AG08396 (cell line): ENCODE results near the gene GALNT18.

ENCODE experiments used
- DNase-seq: peaks from one replicate; pipeline ENCODE4 v3.0.0; 2012; ENCODE audit warnings: low spot score, mixed read lengths

GALNT18 gene

DNA sequence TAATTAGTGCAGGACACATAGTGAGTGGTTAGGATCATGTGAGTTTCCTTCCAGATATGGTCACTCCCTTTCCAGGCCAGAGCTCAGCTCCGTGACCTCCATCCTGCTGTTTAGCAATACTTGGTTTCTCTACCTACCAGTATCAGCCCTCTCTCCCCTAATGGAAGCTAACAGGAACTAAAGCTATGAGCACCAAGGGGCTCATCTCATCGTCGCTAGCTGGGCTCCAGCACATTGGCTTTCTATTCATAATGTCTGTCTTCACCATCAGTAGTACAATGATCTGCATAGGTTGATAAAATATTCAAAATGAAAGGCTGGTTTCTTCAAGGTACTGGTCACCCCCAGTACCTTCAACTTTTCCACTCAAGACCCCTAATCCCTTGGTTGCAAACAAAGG lies 2.4 kb upstream of the GALNT18 start:
- DNase-seq = no peak

DNA sequence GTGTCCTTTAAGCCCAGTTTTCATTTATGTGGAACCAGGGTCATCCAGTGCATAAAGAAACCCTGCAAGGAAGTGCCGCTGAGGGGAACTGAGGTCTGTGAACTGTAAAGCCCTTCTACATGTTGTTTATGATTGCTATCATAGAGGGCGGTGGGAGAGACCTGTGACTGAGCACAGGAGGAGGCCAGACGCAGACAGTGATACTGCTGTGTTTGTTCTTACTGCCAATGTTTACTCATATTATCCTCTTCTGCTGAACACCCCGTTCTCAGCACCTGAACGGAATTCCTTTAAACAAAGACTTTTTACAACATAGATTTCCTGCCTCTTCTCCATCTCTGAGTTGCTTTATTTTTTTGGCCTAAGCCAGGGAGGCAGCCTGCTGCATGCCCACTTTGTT lies 967 bp upstream of the GALNT18 start:
- no peak for DNase-seq

GRCh38 chr11:11622340-11622706 lies 518 bp upstream of the GALNT18 start:
- no peak for DNase-seq

GRCh38 chr11:11620921-11621572 lies 758 bp downstream of the GALNT18 start:
- peak; percentile 35 for DNase-seq

DNA sequence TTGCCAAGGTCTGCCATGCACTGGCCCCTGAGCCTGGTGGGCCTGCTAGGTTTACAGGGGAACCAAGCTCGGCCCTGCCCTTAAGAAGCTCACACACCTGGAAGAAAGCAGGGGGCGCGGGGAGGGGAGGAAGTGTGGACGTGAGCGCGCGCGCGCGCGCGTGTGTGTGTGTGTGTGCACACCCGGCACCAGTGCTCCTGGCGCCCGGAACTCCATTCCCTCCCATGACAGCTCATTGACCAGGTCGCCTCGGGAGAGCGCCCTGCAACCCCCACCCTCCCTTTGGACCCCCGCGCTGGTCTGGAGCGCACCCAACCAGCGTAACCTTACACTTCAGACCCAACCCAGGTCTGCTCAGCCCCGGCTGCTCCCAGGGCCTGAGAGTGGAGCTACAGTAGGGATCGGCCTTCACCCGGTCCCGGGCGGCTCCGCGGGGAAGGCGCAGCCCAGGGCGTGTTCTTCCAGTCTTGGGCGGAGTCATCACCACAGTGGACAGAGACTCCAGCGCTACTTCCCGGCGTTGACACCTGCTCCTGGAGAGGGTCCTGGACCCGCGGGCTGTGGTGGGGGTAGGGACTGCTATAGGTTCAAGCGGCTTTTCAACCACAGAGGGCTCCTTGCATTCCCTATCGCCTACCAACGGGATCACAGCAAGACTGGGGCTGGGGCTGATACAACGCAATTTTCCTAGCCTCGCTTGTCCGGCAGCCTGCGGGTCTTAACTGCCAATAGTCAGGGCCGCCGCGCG lies 1.5 kb downstream of the GALNT18 start:
- peak; percentile 67 for DNase-seq

- no peak for DNase-seq
These were observed 2.8 kb downstream of the GALNT18 start for GRCh38 chr11:11618973-11619435.

GRCh38 chr11:11615086-11615485 lies 6.7 kb downstream of the GALNT18 start:
- DNase-seq = no peak

- no peak for DNase-seq
These were observed 9.4 kb downstream of the GALNT18 start for GRCh38 chr11:11612439-11612838.

DNA sequence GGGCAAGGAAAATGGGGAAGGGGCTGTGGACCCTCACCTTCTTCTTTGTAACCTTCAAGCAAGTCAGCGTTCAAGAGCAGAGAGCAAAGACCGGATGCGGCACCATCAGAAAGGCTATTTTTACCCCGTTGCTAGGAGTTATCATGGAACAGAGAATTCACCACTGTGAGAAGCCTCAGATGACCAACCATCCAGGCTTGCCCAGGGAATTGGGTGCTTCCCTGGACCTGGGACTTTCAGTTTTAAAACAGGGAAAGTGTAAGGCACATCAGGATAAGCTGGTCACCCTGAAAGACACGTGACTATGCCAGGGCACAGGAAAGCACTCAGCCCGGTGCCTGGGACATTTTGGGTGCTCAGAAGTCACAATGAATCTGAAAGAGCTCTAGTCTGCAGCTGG lies 10.4 kb downstream of the GALNT18 start:
- DNase-seq = peak; percentile 41

GRCh38 chr11:11608783-11609232 lies 13.0 kb downstream of the GALNT18 start:
- DNase-seq = peak; percentile 41

GRCh38 chr11:11607772-11608171 lies 14.0 kb downstream of the GALNT18 start:
- no peak for DNase-seq

DNA sequence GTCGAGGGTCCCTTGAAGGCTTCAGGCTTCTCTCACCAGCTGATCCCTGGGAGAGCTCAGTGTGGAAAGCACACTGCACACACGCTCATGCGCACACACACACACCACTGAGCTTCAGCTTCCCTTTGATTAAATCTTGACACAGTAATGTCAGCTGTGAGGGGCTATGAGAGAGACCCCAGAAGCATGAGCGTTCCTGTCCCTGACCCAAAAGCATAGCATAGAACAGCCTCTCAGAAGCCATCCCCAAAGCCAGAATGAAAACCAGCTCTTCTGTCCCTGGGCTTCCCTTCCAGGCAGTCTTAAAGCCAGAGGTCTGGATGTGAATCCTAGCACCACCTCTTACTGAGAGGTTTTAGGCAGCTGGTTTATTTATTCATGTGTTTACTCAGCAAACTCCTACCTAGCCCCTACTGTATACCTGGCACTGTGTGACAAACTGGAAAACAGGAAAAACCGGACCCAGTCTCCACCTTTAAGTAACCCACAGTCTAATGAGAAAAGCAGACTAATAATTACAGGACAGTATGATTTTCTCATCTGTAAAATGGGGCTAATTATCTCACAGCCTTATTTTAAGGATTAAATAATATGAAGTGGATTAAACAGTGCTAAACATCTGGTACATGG lies 15.9 kb downstream of the GALNT18 start:
- DNase-seq = no peak

DNA sequence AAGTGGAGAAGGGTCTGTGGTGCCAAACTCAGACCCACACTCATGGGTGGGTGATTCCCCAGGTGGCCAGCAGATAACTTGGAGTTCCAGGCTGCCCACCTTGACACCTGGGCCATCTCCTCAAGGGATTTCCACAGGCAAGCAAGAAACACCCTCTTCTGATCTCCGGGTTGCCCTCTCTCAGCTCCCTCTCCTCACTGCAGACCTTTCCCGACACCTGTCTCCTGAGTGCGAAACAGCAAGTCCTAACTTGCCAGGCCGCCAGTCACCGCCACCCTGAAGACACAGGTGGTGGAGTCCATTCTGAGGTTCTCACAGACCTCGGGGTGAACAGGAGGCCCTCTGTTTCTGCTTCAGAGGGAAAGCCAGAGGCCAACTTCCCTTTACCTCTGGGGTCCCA lies 16.6 kb downstream of the GALNT18 start:
- no peak for DNase-seq

DNA sequence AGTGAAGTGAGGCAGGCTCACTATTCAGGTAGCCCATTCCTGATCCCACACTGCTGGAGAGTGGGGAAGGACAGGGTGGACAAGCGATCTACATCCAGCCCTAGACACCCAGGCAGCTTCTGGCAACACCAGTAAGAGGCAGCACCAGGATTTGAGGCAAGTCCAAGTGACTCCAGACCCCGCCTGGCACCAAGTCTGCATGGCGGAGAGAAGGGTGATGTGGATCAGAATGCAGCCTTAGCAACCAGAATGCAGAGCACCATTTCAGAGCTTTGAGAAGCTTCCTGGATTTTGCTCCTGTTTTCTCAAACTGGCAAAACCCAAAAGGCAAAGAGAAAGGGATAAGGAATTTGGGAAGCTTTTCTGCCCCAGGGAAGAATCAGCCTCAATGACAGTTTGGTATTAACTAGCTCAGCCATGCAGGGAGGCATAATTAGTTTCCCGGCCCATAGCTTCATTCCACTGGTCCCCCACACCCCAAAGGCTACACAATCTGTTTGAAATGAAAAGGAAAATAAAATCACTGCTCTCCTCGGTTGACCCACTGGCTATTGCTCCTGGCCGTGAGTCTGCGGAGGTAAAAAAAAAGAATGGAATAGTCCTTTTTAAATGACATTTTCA lies 17.3 kb downstream of the GALNT18 start:
- DNase-seq = no peak

GRCh38 chr11:11602011-11602410 lies 19.8 kb downstream of the GALNT18 start:
- no peak for DNase-seq

- DNase-seq = no peak
These were observed 21.5 kb downstream of the GALNT18 start for GRCh38 chr11:11600288-11600687.

DNA sequence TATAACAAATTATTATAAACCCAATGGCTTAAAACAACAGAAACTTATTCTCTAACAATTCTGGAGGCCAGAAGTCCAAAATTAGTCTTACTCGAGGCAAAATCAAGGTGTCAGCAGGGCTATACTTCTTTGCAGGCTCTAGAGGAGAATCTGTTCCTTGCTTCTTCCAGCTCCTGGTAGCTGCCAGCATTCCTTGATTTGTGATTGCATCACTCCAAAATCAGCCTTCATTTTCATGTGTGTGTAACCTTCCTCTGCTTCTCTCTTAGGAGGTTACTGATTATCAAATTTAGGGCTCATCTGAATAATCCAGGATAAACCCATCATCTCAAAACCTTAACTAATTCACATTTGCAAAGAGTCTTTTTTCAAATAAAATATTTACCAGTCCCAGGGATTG lies 23.6 kb downstream of the GALNT18 start:
- no peak for DNase-seq

DNA sequence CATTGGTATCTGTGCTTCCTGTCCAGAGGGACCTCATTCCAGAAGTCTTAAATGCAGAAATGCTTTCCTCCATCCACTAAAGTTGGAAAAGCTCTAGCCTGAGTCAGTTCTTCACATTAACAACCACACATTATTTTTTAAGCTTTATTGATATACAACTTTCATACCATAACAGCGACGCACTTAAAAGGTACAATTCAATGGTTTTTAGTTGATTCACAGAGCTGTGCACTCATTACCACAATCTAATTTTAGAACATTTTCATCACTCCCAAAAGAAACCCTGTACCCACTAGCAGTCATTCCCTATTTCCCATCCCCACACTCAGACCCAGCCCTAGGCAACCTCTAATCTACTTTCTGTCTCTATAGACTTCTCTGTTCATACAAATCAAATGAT lies 27.6 kb downstream of the GALNT18 start:
- DNase-seq = no peak

GRCh38 chr11:11592146-11592684 lies 29.6 kb downstream of the GALNT18 start:
- DNase-seq = no peak

GRCh38 chr11:11589437-11589836 lies 32.4 kb downstream of the GALNT18 start:
- no peak for DNase-seq

- DNase-seq = no peak
These were observed 32.9 kb downstream of the GALNT18 start for GRCh38 chr11:11588891-11589290.

DNA sequence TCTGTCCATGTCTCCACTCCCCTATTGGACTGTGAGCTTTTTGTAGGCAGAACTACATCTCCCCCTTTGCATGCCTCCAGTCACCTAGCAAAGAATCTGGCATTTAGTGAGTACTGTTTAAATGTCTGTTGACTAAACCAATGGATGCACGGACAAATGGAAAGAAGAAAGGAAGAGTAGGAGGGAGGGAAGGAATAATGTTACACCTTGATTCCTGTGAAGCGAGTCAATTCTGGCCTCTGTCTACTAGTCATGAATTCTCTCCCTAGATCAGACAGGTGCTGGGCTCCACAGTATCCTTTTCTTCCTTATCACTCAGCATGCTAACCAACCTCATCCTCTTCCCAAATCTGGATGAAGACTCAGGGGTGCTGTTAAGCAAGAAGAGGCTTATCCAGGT lies 33.6 kb downstream of the GALNT18 start:
- DNase-seq = no peak
